Body of pancreas (tissue), 4 donors: Measurements from ENCODE around the gene P4HB. TPM values are rescaled to one million over a fixed set of nuclear protein-coding genes. Genes with fewer than 3 reads are reported as not detected.
A peak's percentile ranks its signal among the peaks of the same experiment; 100 is the strongest.

Experiments used
- ATAC-seq: fragments of 150-250 bp; one replicate; pipeline ENCODE4 v1.9.1; 2016
- DNase-seq, 4 donors: peaks; one replicate each; pipeline ENCODE4 v3.0.0-alpha.2; 2019
- H3K27ac ChIP-seq, 4 donors: fragments of 200-600 bp; sonication (generic); 1 replicate in 3 of 4; 2 replicates in 1 of 4; pipeline versions ENCODE4 v1.5.1 to v1.6.1; 2016 to 2019; ENCODE audit warnings: mild to moderate bottlenecking in 1 of 4, mixed read lengths in 1 of 4, moderate library complexity in 1 of 4
- H3K27me3 ChIP-seq, 2 donors: fragments of 200-600 bp; sonication (generic); one replicate each; pipeline ENCODE4 v1.6.0; 2016; ENCODE audit warnings: mild to moderate bottlenecking in 1 of 2
- H3K36me3 ChIP-seq, 2 donors: fragments of 200-600 bp; sonication (generic); replicated peaks in 1 of 2; 2 replicates each; pipeline ENCODE4 v1.5.1; 2016; ENCODE audit warnings: low read depth in 2 of 2; ENCODE audit not compliant: insufficient read depth in 1 of 2
- H3K4me1 ChIP-seq: fragments of 200-600 bp; sonication (generic); one replicate; pipeline ENCODE4 v1.6.0; 2016
- H3K4me3 ChIP-seq, 2 donors: fragments of 200-600 bp; sonication (generic); 1 replicate in 1 of 2; 2 replicates in 1 of 2; pipeline ENCODE4 v1.5.1; 2016 to 2019
- H3K9me3 ChIP-seq, 3 donors: fragments of 200-600 bp; sonication (generic); 1 replicate in 2 of 3; 2 replicates in 1 of 3; pipeline ENCODE4 v1.5.1; 2016
- POLR2A ChIP-seq, 3 donors: fragments of 450-650 bp; IDR thresholded peaks; one replicate each; pipeline ENCODE4 v1.6.1; 2016; ENCODE audit warnings: antibody characterized with exemption in 3 of 3, mild to moderate bottlenecking in 2 of 3
- WGBS, 2 donors: methylation state at CpG; one replicate each; pipeline ENCODE4 v1.1.5; 2017; 5-methylcytosine and 5-hydroxymethylcytosine counted together
- intact Hi-C: fragments of 100-400 bp; cut with DNase I; formaldehyde crosslinking; loops from one replicate; pipeline ENCODE4 v1.15.1; 2023
- total RNA-seq, 2 donors: library from RNA; depleted of rRNA; stranded (reverse); fragments of >200 nt; gene quantifications; one replicate each; pipeline ENCODE4 v1.1.0, GENCODE V29; 2016
- TF ChIP-seq, protein P1 (sequence below), 7 experiments: fragments of 450-650 bp in 4 of 7; fragments of 200-600 bp in 3 of 7; sonication (generic) in 3 of 7; IDR thresholded peaks; one replicate each; pipeline ENCODE4 v1.5.1; 2016 to 2019; ENCODE audit warnings: antibody characterized with exemption in 7 of 7

Gene P4HB
- total RNA-seq, 2 donors from 2014 or later: 1,462 to 4,394 TPM

DNA sequence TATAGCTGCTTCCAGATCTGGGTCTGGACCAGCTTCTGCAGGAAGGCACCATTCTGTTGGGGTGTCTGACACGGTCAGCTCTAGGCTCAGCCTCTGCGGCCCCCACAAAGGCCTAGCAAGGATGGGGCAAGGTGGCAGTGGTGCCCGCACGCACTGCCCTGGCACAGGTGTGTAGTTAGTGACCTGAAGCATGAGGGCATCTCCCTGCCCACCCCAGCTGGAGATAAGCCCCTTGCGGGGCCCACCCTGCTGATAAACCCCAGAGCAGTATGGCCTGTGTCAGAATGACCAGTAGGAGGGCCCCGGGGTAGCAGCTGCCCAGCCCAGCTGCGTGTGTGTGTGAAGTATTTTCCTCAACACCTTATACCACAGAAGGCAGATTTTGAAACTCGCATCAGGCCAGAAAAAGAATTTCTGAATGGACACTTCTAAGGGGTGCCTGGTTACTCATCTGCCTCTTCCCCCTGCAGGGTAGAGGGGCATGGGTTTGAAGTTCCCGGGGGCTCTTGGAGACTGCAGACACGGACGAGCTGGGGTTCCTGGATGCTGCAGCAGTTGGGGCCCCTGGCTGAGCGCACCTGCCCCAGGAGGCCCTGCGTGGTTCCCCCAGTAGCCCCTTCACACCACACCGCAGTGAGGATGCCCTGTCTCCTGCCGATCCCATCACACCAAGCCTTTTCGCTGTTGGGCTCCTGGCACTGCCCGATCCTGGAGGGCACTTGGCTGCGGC, 6.3 kb upstream of the P4HB start:
- Histone ChIP-seq H3K9me3 (no peaks in the 10 kb centered on the region), H3K27me3 (no peaks in the 10 kb centered on the region), H3K4me1 (peaks cover 82% of the 10 kb centered on the region), H3K36me3 (no peaks in the 10 kb centered on the region), H3K4me3 (no peak overlapping the region), H3K27ac (peak overlapping the region; percentile 95 to 99 (median 98))
- no peak for TF ChIP-seq POLR2A (IDR thresholded peaks at IDR 0.05)
- TF ChIP-seq, protein P1, sequence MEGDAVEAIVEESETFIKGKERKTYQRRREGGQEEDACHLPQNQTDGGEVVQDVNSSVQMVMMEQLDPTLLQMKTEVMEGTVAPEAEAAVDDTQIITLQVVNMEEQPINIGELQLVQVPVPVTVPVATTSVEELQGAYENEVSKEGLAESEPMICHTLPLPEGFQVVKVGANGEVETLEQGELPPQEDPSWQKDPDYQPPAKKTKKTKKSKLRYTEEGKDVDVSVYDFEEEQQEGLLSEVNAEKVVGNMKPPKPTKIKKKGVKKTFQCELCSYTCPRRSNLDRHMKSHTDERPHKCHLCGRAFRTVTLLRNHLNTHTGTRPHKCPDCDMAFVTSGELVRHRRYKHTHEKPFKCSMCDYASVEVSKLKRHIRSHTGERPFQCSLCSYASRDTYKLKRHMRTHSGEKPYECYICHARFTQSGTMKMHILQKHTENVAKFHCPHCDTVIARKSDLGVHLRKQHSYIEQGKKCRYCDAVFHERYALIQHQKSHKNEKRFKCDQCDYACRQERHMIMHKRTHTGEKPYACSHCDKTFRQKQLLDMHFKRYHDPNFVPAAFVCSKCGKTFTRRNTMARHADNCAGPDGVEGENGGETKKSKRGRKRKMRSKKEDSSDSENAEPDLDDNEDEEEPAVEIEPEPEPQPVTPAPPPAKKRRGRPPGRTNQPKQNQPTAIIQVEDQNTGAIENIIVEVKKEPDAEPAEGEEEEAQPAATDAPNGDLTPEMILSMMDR (IDR thresholded peaks at IDR 0.05): no peak
- intact Hi-C loops: no loop called here
- WGBS, 2 donors: 60 to 64% methylated on average over 13 to 18 of the region's 18 CpGs
- DNase-seq: no peak
- ATAC-seq: no peak

DNA sequence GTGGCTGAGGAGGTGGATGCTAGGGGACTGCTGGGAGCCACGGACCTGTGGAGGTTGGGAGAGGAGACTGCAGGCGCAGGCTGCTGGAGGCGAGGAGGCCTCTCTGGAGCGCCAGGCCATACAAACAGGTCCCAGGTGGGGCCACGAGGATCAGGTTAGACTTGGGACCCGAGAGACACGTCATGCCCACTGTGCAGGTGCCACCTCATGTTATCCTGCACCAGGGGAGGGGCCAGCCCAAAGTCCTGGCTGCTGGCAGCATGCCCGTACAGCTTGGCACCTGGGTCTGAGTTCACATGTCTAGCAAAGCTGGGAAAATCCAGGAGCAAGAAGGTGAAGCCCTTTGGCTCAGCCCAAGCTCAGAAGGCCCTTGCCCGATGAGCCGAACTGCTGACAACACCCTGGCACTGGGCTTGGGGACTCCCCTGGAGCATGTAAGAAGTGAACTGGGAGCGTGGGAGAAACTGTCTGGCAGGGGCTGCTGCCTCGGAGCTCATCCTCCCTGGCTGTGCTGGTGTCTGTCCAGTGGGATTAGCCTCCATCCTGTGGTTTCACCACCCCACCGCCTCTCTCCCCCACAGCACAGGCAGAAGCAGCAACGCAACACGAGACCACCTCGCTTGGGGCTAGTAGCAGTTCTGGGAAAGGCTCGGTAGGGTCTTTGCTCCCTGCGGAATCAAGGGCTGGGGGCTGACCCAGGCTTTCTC, 5.6 kb upstream of the P4HB start:
- WGBS, 2 donors: 29 to 57% methylated on average over 11 to 18 of the region's 18 CpGs
- Histone ChIP-seq H3K36me3 (no peaks in the 10 kb centered on the region), H3K4me3 (no peak overlapping the region), H3K27me3 (no peaks in the 10 kb centered on the region), H3K4me1 (peaks cover 84% of the 10 kb centered on the region), H3K9me3 (no peaks in the 10 kb centered on the region), H3K27ac (peak overlapping the region; percentile 91 to 98 (median 96))
- intact Hi-C loops: no loop called here
- DNase-seq (peak; percentile 97 to 99 (median 98)), ATAC-seq (peak; percentile 62)
- peak; percentile 76 to 80 (median 79) for TF ChIP-seq POLR2A (IDR thresholded peaks at IDR 0.05)
- TF ChIP-seq, protein P1 (IDR thresholded peaks at IDR 0.05): no peak

DNA sequence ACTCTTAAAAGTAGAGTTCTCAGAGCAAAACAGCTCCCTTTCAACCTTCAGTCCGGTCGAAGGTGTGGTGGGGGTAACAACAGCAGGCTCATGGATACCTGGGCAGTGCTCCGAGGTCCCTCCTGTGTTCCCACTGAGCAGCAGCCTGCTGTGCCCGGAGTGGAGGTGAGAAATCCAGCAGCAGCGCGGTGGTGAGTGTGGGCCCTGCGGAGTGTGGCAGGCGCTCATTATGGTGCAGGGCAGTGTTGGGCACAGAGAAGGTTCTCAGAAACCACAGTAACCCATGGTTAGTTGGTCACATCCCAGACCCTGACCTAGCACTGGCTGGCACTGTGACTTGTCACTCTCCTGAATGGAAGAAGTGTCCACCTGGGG, 5.0 kb upstream of the P4HB start:
- H3K4me1 ChIP-seq: peaks cover 84% of the 10 kb centered on the region
- no peaks in the 10 kb centered on the region for H3K36me3 ChIP-seq
- TF ChIP-seq POLR2A (IDR thresholded peaks at IDR 0.05): no peak
- TF ChIP-seq, protein P1 (IDR thresholded peaks at IDR 0.05): no peak
- no peak overlapping the region for H3K4me3 ChIP-seq
- H3K9me3 ChIP-seq: no peaks in the 10 kb centered on the region
- intact Hi-C loops: no loop called here
- WGBS, 2 donors: 20 to 42% methylated on average over 1 to 8 of the region's 8 CpGs
- ATAC-seq (no peak), DNase-seq (no peak)
- no peaks in the 10 kb centered on the region for H3K27me3 ChIP-seq
- peak overlapping the region; percentile 90 to 98 (median 96) for H3K27ac ChIP-seq

DNA sequence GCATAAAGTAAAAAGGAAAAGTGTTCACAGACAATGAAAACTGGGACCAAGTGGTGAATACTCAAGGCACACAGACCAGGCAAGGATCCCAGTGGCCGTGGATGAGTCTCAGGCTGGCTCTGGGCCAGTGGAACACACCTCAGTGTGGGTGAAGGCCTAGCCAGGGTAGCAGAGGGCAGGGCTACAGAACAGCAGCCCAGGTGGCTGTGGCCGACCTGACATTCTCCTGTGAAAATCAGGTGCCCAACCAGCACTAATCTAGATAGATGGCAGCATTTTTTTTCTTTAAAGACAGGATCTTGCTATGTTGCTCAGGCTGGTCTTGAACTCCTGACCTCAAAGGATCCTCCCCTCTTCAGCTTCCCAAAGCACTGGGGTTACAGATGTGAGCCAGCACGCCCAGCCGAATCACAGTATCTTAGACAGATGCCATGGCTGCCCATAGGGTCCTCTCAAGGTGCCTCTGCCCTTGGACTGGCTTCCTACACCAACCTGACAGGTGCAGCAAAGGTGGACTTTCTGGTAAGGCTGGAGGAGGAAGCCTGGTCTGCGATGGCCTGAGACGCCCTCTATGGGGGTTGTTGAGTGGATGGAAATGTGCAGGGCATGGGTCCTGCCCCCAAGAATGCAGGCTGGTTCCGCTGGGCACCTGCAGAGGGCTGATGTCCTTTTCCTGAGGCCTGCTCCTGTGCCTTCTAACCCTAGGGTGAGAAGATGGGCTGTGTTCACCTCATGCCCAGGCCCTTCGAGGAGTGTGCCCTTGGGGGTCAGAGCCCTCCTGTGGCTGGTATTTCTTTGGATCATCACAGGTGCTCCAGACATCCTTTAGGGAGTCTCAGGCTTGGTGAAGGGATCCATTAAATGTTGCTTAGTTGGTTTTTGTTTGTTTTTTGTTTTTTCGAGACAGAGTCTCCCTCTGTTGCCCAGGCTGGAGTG, 3.8 kb upstream of the P4HB start:
- Histone ChIP-seq H3K4me3 (no peak overlapping the region), H3K36me3 (no peaks in the 10 kb centered on the region), H3K27me3 (no peaks in the 10 kb centered on the region), H3K4me1 (peaks cover 76% of the 10 kb centered on the region), H3K27ac (peak overlapping the region; percentile 60 to 98 (median 96)), H3K9me3 (no peaks in the 10 kb centered on the region)
- intact Hi-C loops: no loop called here
- no peak for ATAC-seq
- 46 to 52% methylated on average over 9 of the region's 9 CpGs for WGBS, 2 donors
- peak in 1 of 3 donors; percentile 2 for TF ChIP-seq POLR2A (IDR thresholded peaks at IDR 0.05)
- TF ChIP-seq, protein P1 (IDR thresholded peaks at IDR 0.05): peak in 1 of 7 experiments; percentile 3
- DNase-seq: peak in 3 of 4 donors; percentile 30 to 59 (median 55)
